Hepatocyte (in vitro differentiated cells): Measurements from ENCODE around the gene GNA14.

Experiments used
- EZH2 ChIP-seq: fragments of 200-600 bp; sonication (generic); IDR thresholded peaks from 2 replicates; pipeline ENCODE4 v1.6.1; 2016; ENCODE audit warnings: antibody characterized with exemption, mild to moderate bottlenecking, borderline replicate concordance
- TF ChIP-seq, protein P1 (sequence below): fragments of 200-600 bp; sonication (generic); IDR thresholded peaks from 2 replicates; pipeline ENCODE4 v1.5.1; 2016; ENCODE audit warnings: antibody characterized with exemption, mild to moderate bottlenecking; ENCODE audit not compliant: poor library complexity

GRCh38 chr9:77507212-77507961 is 140.7 kb downstream of the GNA14 start:
- TF ChIP-seq, protein P1, sequence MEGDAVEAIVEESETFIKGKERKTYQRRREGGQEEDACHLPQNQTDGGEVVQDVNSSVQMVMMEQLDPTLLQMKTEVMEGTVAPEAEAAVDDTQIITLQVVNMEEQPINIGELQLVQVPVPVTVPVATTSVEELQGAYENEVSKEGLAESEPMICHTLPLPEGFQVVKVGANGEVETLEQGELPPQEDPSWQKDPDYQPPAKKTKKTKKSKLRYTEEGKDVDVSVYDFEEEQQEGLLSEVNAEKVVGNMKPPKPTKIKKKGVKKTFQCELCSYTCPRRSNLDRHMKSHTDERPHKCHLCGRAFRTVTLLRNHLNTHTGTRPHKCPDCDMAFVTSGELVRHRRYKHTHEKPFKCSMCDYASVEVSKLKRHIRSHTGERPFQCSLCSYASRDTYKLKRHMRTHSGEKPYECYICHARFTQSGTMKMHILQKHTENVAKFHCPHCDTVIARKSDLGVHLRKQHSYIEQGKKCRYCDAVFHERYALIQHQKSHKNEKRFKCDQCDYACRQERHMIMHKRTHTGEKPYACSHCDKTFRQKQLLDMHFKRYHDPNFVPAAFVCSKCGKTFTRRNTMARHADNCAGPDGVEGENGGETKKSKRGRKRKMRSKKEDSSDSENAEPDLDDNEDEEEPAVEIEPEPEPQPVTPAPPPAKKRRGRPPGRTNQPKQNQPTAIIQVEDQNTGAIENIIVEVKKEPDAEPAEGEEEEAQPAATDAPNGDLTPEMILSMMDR, result no peak
- no peak for TF ChIP-seq EZH2
